HG03378 (cell line): Measurements from ENCODE around the gene MAOA.
"Not testable (repeated sequence)": the region's sequence is repeated elsewhere in the genome, so short reads cannot be mapped to it uniquely, and the experiment has no call there.

Experiments
- ATAC-seq: cut with Tn5 transposase; IDR thresholded peaks from one replicate; pipeline ENCODE4 v1.9.1; 2021; ENCODE audit warnings: mild to moderate bottlenecking, moderate library complexity; ENCODE audit not compliant: unreplicated experiment

Gene MAOA

DNA sequence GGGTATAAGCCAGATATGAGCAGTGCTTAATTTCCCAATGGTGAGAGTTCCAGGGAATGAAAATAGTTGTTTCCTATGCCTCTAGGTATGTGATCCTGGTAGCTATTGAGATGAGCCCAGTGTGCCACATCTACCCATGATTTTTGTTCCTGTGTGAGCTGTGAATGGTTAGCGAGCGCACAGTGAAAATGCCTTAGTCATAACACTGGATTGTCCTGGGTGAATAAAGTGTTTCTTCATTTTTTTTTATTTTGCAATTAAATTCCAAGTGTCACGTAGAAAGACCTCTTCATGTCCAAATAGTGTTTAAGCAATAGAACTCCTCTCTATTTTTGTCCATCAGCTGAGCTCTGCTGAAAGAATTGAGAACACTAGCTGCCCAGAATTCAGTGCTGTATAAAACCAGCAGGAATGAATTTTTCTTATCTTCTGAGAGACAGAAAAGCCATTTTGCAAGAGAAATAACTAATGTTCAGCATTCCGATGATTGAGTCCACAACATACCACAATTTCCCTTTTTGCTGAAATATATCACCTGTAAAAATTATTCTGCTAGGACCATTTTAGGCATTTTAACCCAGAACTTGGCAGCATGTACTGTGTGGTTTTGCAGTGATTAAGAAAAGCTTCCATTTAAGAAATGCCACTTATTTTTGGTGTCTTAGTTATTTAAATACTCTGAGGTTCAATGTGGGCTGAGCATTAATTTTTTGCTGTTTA is 5.6 kb downstream of the MAOA start:
- ATAC-seq = no peak

DNA sequence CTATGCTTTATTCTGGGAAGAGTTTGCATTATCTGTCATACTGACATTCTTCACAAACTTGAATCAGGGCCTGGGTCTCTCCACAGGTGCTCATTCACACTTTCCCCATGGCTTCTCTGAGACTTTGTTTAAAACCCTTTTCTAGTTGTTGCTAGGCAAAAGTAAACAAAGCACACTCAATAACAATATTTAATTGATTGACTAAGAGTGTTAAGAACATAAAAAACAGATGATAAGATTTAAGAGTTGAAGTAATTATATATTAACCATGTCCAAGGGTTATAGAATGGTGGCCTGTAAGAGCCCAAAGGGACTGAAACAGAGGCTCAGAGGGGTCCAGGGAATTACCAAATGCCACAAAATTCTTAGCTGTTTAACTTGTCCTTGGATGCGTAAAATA is 7.1 kb downstream of the MAOA start:
- no peak for ATAC-seq

DNA sequence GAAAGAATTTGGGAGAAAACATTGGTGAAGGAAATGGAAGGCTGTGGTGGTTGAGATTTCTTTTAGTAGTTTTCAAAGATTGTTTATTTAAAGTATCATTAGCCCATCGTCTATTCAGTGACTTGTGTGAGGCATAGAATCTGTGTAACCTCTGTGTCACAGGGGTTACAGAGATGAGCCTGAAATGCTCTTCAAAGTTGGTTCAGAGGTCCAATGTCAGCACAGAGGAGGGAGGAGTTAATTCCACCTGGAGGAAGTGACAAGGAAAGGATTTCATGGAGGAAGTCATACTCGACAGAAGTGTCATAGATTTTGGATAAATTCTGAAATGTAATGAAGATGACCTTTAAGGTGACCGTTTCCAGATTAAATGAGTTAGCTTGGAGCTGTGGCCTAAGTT is 8.2 kb downstream of the MAOA start:
- ATAC-seq = no peak

DNA sequence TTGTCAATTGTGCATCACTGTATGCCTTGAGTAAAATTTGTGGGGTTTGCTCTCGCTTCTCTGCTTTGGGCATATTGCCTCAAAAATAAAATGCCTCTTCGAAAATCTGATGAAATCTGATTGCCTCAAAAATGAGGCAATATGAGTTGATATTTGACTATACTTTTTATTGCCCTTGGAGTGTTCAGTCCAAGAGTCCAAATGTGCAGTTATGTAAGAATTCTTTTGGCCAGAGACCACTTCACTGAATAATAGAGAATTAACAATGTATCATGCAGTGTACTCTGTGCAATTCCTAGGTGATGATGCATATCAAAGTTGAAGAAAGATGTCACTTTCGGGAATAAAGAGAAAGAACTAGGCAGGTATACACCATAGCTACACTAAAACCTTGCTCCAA is 8.6 kb downstream of the MAOA start:
- ATAC-seq = no peak

DNA sequence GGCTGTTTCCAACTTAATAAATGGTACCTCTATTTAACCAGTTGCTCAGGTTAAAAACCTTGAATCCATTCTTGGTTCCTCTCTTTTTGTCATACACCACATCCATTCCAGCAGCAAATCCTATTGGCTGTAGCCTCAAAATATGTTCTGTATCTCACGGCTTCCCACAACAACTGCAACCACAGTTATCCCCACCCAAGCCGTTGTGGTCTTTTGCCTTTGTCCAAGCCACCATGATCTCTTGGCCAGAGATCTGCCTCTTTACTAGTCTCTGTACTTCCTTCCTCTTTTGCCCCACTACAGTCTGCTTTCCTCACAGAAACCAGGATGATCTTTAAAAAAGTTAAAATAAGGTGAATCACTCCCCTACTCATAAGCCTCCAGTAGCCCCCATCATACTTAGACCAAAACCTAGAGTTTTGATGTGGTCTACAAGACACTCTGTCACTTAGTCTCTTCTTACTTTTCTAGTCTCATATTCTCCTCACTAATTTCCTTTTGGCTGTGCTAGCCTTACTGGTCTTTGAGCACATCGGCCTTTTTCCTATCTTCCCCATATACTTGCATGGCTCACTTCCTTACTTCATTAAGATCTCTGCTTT is 10.3 kb downstream of the MAOA start:
- ATAC-seq = no peak

DNA sequence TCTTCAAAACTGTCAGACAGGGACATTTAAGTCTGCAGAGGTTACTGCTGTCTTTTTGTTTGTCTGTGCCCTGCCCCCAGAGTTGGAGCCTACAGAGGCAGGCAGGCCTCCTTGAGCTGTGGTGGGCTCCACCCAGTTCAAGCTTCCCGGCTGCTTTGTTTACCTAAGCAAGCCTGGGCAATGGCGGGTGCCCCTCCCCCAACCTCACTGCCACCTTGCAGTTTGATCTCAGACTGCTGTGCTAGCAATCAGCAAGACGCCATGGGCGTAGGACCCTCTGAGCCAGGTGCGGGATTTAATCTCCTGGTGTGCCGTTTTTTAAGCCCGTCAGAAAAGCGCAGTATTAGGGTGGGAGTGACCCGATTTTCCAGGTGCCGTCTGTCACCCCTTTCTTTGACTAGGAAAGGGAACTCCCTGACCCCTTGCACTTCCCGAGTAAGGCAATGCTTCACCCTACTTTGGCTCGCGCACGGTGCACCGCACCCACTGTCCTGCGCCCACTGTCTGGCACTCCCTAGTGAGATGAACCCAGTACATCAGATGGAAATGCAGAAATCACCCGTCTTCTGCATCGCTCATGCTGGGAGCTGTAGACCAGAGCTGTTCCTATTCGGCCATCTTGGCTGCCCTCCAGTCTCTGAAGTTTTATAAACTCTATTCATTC is 20.0 kb downstream of the MAOA start:
- not testable (repeated sequence) for ATAC-seq

DNA sequence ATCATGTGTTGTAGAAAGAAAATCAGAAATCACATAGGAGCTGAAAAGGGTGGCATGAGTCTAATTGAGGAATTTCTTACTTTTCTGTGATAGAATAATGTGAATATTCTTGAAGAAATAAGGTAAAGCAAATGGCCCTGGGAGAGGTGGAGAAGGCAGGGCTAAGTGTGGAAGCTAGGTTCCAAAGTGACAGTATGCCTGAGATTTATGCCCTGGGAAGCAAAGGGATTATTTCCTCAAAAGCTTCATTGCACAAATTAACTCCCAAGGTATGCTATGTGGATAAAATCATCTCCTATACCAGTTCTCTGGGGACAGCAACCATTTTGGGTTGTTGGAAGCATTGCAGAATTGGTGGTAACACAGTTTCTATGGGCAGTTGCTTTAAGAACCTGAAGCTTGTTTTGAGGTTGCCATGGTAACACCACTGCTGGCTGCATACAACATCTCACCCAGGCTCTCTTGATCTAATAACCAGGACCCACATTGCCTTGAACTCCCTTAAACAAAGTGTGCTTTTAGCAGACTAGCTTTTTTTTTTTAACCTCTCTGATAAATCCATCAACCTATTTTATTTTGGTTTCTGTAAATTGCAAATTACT is 21.0 kb downstream of the MAOA start:
- no peak for ATAC-seq

DNA sequence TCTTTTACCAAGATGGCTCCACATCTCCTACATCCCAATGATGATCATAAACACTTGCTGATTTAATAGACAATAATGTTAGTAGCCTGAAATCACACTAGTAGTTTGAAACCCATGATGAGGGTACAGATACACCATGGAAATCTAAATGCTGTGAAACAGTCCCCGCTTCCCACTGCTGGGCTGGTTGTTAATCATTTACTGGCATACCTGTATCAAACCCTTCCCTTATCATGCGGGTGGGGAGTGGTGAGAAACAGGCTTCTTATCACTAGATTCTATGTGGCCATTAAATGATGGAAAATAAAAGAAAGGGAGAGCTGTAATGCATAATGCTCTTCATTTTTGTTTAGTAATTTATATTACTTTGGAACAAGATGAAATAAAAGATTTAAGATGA is 21.9 kb downstream of the MAOA start:
- ATAC-seq = no peak

DNA sequence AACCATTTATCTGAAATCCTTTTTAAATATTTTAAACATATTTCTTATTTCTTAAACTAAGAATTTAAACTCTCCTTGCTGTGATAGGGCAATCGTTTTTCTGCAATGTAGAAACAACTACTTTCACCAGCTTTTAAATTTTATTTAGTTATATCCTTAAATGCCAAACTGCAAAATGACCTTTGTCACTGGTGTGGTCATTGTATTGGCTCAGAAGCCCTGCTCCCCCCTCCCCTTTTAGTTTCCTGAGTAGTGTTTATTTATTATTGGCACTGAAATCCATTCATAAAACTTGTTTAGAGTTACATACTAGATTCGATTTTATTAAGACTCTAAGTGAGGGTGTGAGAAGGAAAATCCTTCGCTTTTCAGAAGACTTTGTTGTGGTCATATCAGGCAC is 23.0 kb downstream of the MAOA start:
- ATAC-seq = no peak

DNA sequence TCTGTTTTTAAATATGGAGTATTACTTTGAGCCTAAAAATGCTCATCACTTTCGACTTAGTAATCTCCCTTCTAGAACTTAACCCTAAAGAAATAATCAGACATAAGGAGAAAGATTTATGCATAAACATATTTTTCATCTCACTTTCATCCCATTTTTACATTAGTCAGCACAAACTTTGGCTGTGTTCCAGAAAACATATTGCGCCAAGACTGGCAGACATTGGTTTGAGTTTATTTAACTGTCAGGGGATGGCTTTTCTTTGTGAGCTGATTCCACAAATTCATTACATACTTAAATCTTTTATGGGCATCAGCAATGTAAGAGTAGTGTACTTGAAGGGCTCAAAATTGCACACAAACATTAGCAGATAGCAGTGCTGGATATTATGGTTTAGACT is 23.7 kb downstream of the MAOA start:
- ATAC-seq = no peak

DNA sequence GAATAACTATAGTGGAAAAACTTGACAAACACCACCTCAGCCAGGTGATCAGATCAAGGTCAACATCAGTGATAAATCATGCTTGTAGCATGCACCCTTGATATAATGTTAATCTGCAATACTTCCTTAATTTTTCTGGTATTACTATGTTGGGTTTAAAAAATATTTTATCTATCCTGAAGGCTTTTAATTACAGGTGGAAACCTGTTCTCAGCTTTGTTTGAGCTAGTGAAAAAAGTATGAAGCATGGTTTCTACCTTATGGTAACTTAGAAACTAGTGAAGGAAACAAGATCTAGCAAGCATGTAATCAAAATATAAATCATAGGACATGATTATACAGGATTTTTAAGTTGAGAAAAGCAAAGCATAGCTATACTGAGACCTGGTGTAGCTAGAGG is 26.6 kb downstream of the MAOA start:
- no peak for ATAC-seq

DNA sequence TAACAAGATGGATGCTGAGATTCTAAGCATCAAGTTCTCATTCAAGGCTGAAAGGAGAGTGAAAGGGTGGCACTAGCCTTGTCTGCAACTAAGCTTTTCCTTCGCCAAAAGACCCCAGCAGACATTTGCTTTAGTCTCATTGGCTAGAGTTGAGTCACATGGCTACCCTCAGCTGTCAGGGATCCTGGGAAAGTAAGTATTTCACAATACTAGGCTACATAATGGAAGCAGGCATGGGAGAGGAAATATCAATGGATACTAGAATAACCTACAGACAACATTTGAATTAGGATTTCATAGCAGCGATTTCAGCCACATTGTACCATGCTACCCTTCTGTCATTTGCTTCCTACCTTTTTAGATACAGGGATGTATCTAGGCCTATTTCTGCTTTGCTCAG is 29.1 kb downstream of the MAOA start:
- no peak for ATAC-seq

DNA sequence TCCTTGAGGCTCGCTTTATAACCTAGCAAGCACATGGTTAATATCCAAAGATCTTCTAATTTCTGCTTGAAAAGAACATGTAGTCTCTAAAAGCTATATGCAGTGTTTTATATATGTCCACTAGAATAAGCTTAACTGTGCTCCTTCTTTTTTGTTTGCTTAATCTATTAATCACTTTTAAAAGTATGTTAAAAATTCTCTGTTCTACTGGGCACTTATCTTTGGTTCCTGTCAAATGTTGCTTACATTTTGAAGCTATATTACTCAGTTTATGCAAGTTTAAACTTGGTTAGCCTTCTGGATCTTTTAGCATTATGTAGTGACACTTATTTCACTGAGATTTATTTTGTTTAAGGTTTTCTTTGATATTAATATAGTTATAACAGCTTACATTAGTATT is 32.5 kb downstream of the MAOA start:
- ATAC-seq = no peak

DNA sequence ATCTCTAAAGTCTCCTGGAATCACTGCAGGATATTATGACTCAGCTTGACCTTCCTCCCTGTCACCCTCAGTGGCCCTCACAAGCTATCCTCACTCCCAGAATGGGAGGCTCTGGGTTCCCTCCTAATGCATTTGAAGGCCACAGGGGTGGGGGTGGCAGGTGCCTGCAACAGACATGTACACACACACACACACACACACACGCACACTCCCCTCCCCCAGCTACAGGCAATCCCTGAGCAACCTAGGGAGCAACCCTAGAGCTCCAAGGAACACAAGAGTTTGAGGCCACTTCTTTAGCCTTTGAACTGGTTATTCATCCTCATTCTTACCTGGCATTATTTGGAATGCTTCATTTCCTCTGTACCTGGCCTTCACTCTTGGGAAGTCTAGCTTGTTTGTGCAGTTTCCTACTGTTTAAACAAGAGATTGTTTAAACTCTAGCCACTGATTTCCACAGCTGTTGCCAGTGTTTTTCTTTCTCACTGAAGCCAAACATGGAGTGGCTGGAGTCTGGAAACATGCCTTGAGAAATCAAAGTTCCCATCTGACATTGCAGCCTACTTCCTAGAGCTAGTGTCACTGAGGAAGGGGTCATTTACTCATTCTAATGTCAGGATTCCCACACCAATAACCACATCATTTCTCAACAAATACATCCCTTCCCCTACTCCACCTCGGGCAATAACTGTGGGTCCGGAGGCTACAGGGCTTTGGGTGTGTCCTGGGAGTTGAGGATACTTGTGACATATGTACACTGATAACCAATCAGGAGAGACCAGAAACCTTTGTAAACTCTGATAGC is 37.7 kb downstream of the MAOA start:
- ATAC-seq = no peak

DNA sequence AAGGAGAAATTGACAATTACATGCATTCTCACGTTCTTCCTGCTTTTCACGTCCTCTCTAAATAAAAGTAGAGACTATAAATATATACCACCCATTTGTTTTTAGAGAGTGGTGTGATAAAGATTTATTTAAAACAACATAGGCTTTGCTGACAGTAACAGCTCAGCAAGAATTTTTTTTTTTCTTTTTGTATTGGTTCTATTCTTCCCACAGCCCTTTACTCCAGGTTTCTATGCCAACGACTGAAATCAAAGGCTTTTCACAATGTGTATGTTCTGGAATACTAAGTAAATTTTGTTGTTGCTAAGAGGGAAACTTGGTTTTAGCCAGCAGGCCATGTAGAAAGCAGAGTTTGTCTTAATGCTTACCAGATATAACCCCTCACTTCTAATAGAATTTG is 43.4 kb downstream of the MAOA start:
- ATAC-seq = no peak

DNA sequence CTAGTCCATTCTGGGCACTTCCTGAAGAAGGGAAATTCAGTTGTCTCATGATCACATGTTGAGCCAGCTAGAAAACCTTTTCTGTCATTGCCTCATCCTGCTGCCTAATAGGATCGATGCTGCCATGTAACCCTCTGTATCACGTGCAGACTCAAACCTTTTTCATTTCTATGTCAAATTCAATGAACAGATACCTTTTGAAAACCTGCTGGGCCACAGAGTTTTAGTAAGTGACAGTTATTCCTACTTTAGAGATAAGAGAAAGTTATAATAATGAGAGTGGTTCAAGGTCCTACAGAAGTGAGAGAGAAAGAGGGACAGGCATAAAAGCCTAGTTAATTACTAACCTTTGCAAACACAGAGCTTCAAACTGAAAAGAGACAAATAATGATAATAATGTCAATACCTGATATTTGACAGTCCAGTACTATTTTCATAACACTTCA is 46.0 kb downstream of the MAOA start:
- no peak for ATAC-seq

DNA sequence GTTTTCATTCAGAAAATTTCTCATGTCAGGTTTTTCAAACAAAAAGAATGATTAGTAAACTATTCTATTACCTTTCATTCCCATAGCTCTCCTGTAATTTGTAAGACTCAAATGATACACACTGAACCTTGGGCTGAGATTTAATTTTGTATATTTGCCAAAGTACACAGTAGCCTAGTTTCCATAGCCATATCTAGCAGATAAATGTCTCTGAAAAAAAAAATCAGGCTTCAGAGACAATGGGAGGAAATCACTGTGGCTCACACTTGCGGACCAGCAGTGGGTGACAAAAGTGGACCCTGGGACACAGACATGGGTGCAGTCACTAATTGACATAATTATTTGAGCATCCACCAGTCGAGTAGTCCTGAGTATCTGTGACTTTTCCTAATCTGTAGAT is 46.6 kb downstream of the MAOA start:
- ATAC-seq = no peak

DNA sequence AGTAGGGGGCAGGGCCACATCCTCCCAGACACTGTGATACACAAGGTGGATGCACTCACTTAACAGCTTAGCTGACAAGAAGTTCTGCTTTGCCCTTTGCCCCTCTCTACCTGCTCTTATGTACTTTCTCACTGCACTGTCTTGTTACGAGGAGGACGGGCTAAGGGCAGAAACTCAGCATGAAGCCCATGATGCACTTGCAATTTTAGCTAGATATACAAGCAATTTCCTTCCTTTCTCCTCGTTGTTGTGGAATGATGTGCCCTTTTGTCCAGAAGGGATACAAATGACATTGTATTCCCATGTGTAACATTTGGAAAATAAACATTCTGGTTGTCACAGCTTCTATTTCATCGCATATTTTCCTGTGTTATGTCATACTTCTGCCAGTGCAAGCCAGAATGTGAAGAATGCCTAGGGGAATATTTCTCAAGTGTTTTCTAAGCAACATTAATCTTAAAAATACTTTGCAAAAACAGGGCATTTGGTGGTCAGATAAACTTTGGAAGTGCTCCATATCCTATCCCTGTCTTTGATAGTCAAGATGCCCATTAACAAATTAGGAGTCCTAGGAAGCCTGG is 47.2 kb downstream of the MAOA start:
- no peak for ATAC-seq

DNA sequence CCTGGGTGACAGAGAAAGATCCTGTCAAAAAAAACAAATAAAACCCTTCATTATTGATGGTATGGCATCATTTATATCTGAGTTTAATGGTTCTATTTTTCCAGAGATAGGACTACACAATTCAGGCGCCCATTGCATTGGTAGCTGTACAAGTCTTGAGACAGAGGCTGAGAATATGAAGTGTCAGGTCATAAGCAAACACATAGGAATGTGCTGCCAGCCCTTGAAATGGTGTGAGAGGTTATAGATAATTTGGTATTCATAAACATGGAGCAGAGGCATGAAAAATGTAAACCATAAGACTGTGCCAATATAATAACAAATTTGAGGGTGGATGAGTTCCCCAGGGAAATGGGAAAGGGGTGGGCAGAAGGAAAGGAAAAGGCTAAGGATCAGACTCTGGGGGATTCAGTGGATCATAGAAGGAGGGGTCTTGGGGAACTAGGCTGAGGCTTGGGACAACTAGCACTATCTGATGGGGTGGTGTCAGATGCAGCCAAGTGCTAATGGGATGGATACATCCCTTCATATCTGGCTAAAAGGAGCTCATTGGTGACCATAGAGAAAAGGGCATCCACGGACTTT is 50.8 kb downstream of the MAOA start:
- ATAC-seq = no peak

DNA sequence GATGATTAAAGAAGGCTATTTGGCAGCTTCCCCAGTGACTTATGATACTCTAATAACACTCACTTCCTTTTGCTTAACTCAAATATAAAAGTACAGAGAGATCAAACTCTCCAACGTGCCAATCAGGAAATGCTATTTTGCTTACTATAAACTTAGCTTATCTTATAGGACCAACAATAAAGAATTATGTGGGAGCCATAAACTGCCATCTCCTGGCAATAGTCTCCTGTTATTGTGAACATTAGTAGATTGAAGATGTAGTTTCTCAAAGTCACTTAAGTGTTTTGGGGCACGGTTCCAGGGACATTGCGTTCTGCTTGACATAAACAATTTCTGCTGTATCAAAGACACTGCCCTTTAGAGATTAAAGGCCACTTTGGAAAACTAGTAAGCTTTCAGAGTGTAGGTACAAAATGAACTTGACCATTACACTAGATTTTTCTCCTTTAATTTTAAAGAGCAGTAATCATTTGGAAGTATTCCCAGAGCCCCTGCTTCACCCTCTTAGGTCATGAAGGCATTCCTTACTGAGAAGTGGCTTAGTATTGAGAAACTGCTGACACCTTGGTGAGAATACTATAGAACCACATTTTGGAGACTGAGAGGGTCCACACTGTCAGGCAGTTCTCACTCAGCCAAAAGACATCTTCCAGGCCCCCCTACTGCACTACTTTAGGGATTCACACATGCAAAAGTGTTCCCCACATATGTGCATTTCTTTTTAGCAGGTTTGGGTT is 51.9 kb downstream of the MAOA start:
- ATAC-seq = no peak
